ENCODE measurements around the gene LRRC8D.

GRCh38 chr1:89884718-89885596 is 64.1 kb downstream of the LRRC8D start:
- no peak for TF ChIP-seq POLR2A (IDR thresholded peaks at IDR 0.05)
- no peak for TF ChIP-seq POLR2AphosphoS5 (IDR thresholded peaks at IDR 0.05)
- TF ChIP-seq CTCF (IDR thresholded peaks at IDR 0.05), result no peak

All from breast epithelium (tissue), 3 donors.